Ovary (tissue), 3 donors: Measurements from ENCODE around the gene RPL26.
"Not testable (repeated sequence)": the region's sequence is repeated elsewhere in the genome, so short reads cannot be mapped to it uniquely, and the experiment has no call there.

Experiments
- CTCF ChIP-seq, 3 donors: fragments of 450-650 bp in 2 of 3; fragments of 200-600 bp in 1 of 3; IDR thresholded peaks; one replicate each; pipeline versions ENCODE4 v1.5.1 to v1.8.0; 2016 to 2022; ENCODE audit warnings: antibody characterized with exemption in 3 of 3, mild to moderate bottlenecking in 1 of 3
- POLR2A ChIP-seq: fragments of 450-650 bp; IDR thresholded peaks from one replicate; pipeline ENCODE4 v1.6.1; 2017; ENCODE audit warnings: antibody characterized with exemption, mild to moderate bottlenecking, moderate library complexity
- donor health status: DM: no; HTN: no; CAD: no.

- TF ChIP-seq CTCF (IDR thresholded peaks at IDR 0.05); POLR2A: not testable (repeated sequence)
Measured at GRCh38 chr17:8373856-8374255, 9.1 kb downstream of the RPL26 start.
